Mesothelial cell of epicardium (in vitro differentiated cells): ENCODE measurements around the gene THTPA. TPM values are rescaled to one million over a fixed set of nuclear protein-coding genes. Genes with fewer than 3 reads are reported as not detected.
A peak's percentile ranks its signal among the peaks of the same experiment; 100 is the strongest.

ENCODE experiments used
- DNase-seq, 2 experiments: peaks; one replicate each; pipeline ENCODE4 v3.0.0; 2021; ENCODE audit warnings: low spot score in 2 of 2; ENCODE audit not compliant: unreplicated experiment in 2 of 2
- H3K27ac Mint-ChIP-seq: 2 replicates; pipeline ENCODE4 v1.8.0; 2021; ENCODE audit warnings: mixed read lengths
- H3K27me3 Mint-ChIP-seq: 2 replicates; pipeline ENCODE4 v1.8.0; 2021; ENCODE audit warnings: low read depth, mixed read lengths
- H3K36me3 Mint-ChIP-seq: 2 replicates; pipeline ENCODE4 v1.8.0; 2021; ENCODE audit warnings: mixed read lengths
- H3K4me1 Mint-ChIP-seq: 2 replicates; pipeline ENCODE4 v1.8.0; 2021; ENCODE audit warnings: mixed read lengths
- H3K4me3 Mint-ChIP-seq: 2 replicates; pipeline ENCODE4 v1.8.0; 2021; ENCODE audit warnings: mild to moderate bottlenecking, moderate library complexity, mixed read lengths
- H3K9me3 Mint-ChIP-seq: 2 replicates; pipeline ENCODE4 v1.8.0; 2021; ENCODE audit warnings: mixed read lengths
- CTCF ChIP-seq: fragments of 200-600 bp; sonication (generic); IDR thresholded peaks from one replicate; pipeline ENCODE4 v1.5.0; 2021; ENCODE audit warnings: antibody characterized with exemption; ENCODE audit not compliant: unreplicated experiment
- total RNA-seq: library from RNA; stranded (reverse); gene quantifications from 3 replicates; pipeline ENCODE4 v1.2.1, GENCODE V29; 2021

THTPA gene
- total RNA-seq, 1 donor from 2014 or later, result 15.2 TPM

GRCh38 chr14:23565626-23566025 lies 9.6 kb downstream of the THTPA start:
- peaks cover 15% of the 10 kb centered on the region for H3K36me3 Mint-ChIP-seq
- H3K27me3 Mint-ChIP-seq, result no peaks in the 10 kb centered on the region
- no peaks in the 10 kb centered on the region for H3K9me3 Mint-ChIP-seq
- H3K4me1 Mint-ChIP-seq, result peaks cover 33% of the 10 kb centered on the region
- no peak overlapping the region for H3K27ac Mint-ChIP-seq
- no peak for DNase-seq
- no peak overlapping the region for H3K4me3 Mint-ChIP-seq
- no peak for TF ChIP-seq CTCF

GRCh38 chr14:23566112-23566777 lies 10.2 kb downstream of the THTPA start:
- Mint-ChIP-seq H3K4me1 (peaks cover 33% of the 10 kb centered on the region), H3K27me3 (no peaks in the 10 kb centered on the region), H3K27ac (no peak overlapping the region), H3K36me3 (peaks cover 12% of the 10 kb centered on the region), H3K4me3 (peak overlapping the region; percentile 100), H3K9me3 (no peaks in the 10 kb centered on the region)
- no peak for DNase-seq
- TF ChIP-seq CTCF, result no peak

DNA sequence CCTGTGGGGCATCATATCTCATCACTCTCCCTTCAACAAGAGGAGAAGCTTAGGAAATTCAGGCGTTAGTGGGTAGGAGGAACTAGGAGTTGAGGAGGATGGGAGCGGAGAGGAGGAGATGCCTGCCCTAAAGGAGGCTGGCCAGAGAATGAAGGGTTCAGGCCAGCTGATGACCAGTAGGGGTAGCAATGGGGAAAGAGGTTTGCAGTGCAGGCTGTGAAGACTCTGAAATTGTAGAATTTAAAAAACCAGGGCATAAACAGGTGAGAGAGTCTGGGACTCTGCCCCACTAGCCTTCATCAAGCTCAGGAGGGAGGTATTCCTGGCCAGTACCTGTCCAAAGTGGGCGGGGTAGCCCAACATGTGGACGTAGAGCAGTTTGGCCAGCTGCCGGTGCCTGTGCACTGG lies 10.7 kb downstream of the THTPA start:
- Mint-ChIP-seq H3K27me3 (peaks cover 5% of the 10 kb centered on the region), H3K9me3 (no peaks in the 10 kb centered on the region), H3K27ac (peak overlapping the region; percentile 99), H3K4me1 (peaks cover 33% of the 10 kb centered on the region), H3K4me3 (peak overlapping the region; percentile 100), H3K36me3 (peaks cover 8% of the 10 kb centered on the region)
- DNase-seq, result no peak
- no peak for TF ChIP-seq CTCF

GRCh38 chr14:23567186-23568020 lies 11.3 kb downstream of the THTPA start, which contains the start of gene AP1G2:
TSS of gene AP1G2 (minus strand) at chr14:23567791. CDS start at chr14:23567314, 477 bp downstream.
- H3K4me1 Mint-ChIP-seq, result peaks cover 33% of the 10 kb centered on the region
- no peak for TF ChIP-seq CTCF
- H3K27me3 Mint-ChIP-seq, result peaks cover 11% of the 10 kb centered on the region

DNA sequence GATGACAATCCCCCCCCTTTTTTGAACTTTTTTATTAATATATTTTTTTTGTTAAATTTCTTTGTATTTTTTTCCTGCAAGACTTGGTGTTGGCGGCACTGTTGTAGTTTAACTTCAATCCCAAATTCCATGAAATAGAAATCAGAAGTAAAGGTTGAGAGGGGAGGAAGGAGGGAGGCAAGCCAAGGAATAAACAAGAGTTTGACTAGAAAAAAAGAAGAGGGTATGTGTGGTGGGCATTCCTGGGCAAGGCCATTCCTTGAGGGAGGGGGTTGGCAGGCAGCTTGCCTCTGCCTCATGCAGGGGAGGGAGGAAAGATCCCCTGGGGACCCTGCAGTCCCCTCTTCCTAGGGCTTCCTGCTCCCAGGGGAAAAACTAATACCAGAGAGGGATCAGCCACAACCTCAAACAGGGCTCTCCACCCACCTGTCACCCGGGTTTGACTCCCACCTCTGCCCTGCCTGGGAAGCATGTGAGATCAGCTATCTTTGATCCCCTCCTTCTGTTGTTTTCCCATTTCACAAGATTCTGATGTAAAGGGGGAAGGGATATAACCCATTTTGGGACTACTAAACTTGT lies 12.0 kb downstream of the THTPA start:
- peaks cover 6% of the 10 kb centered on the region for H3K36me3 Mint-ChIP-seq
- H3K4me3 Mint-ChIP-seq, result peak overlapping the region; percentile 100
- no peak for TF ChIP-seq CTCF
- H3K27ac Mint-ChIP-seq, result peak overlapping the region; percentile 99
- DNase-seq, result no peak
- H3K4me1 Mint-ChIP-seq, result peaks cover 33% of the 10 kb centered on the region
- H3K27me3 Mint-ChIP-seq, result peaks cover 18% of the 10 kb centered on the region
- no peaks in the 10 kb centered on the region for H3K9me3 Mint-ChIP-seq

More at GRCh38 chr14:23567186-23568020, 11.3 kb downstream of the THTPA start, which contains the start of gene AP1G2:
- Mint-ChIP-seq H3K36me3 (peaks cover 6% of the 10 kb centered on the region), H3K4me3 (peak within 1 kb of the TSS; percentile 100), H3K9me3 (no peaks in the 10 kb centered on the region), H3K27ac (peak within 1 kb of the TSS; percentile 99)
- peak; percentile 63 to 86 for DNase-seq
